ENCODE results near the gene ADGRG2.

Gene ADGRG2

GRCh38 chrX:19121898-19122640, at the start of gene ADGRG2:
Gene ADGRG2, minus strand, starts transcription at chrX:19122468. Its CDS starts 53,634 bp downstream, at chrX:19068834.
- no peak for DNase-seq

- DNase-seq: no peak
Measured at GRCh38 chrX:19168609-19169008, 46.3 kb upstream of the ADGRG2 start.

GRCh38 chrX:19162851-19163250, 40.6 kb upstream of the ADGRG2 start:
- no peak for DNase-seq

GRCh38 chrX:19156186-19156585, 33.9 kb upstream of the ADGRG2 start:
- no peak for DNase-seq

GRCh38 chrX:19152762-19153161, 30.5 kb upstream of the ADGRG2 start:
- no peak for DNase-seq

- no peak for DNase-seq
Measured at GRCh38 chrX:19137067-19137466, 14.8 kb upstream of the ADGRG2 start.

GRCh38 chrX:19133784-19134183, 11.5 kb upstream of the ADGRG2 start:
- no peak for DNase-seq

GRCh38 chrX:19133231-19133630, 11.0 kb upstream of the ADGRG2 start:
- no peak for DNase-seq

GRCh38 chrX:19130628-19131027, 8.4 kb upstream of the ADGRG2 start:
- no peak for DNase-seq

GRCh38 chrX:19129694-19130093, 7.4 kb upstream of the ADGRG2 start:
- DNase-seq: no peak

GRCh38 chrX:19127649-19128168, 5.4 kb upstream of the ADGRG2 start:
- DNase-seq: no peak

- DNase-seq: no peak
Measured at GRCh38 chrX:19122641-19123009, 357 bp upstream of the ADGRG2 start.

- DNase-seq: no peak
Measured at GRCh38 chrX:19121466-19121865, 802 bp downstream of the ADGRG2 start.

GRCh38 chrX:19110642-19111041, 11.6 kb downstream of the ADGRG2 start:
- DNase-seq: no peak

GRCh38 chrX:19107035-19107434, 15.2 kb downstream of the ADGRG2 start:
- no peak for DNase-seq

GRCh38 chrX:19100586-19100985, 21.7 kb downstream of the ADGRG2 start:
- DNase-seq: no peak

- no peak for DNase-seq
Measured at GRCh38 chrX:19097553-19098283, 24.6 kb downstream of the ADGRG2 start.

GRCh38 chrX:19096586-19096985, 25.7 kb downstream of the ADGRG2 start:
- no peak for DNase-seq

GRCh38 chrX:19094654-19095053, 27.6 kb downstream of the ADGRG2 start:
- DNase-seq: no peak

GRCh38 chrX:19091596-19091995, 30.7 kb downstream of the ADGRG2 start:
- no peak for DNase-seq

- no peak for DNase-seq
Measured at GRCh38 chrX:19089555-19090040, 32.7 kb downstream of the ADGRG2 start.

- no peak for DNase-seq
Measured at GRCh38 chrX:19086102-19086772, 36.0 kb downstream of the ADGRG2 start.

- DNase-seq: no peak
Measured at GRCh38 chrX:19085666-19086065, 36.6 kb downstream of the ADGRG2 start.

GRCh38 chrX:19075754-19076153, 46.5 kb downstream of the ADGRG2 start:
- no peak for DNase-seq

All from NCI-H2081 treated with DMSO at 0.1 percent for 48 hours (cell line).